Stimulated activated naive CD8-positive, alpha-beta T cell treated with anti-CD3 and anti-CD28 coated beads, Interleukin-15, Interleukin-2, amounts not matched to agents 100 ng/mL and 50 ng/mL, for 24 hours (primary cell): ENCODE results near the gene PCDH9.
"Not testable (repeated sequence)": the region's sequence is repeated elsewhere in the genome, so short reads cannot be mapped to it uniquely, and the experiment has no call there.

ENCODE experiments used
- H3K27ac Mint-ChIP-seq: one replicate; pipeline ENCODE4 v1.8.0; 2021; ENCODE audit warnings: mild to moderate bottlenecking, mixed read lengths
- H3K27me3 Mint-ChIP-seq: one replicate; pipeline ENCODE4 v1.8.0; 2021; ENCODE audit warnings: mixed read lengths
- H3K36me3 Mint-ChIP-seq: one replicate; pipeline ENCODE4 v1.8.0; 2021; ENCODE audit warnings: low read depth, mixed read lengths
- H3K4me1 Mint-ChIP-seq: one replicate; pipeline ENCODE4 v1.8.0; 2021; ENCODE audit warnings: low read depth, mixed read lengths
- H3K4me3 Mint-ChIP-seq: one replicate; pipeline ENCODE4 v1.8.0; 2021; ENCODE audit warnings: mild to moderate bottlenecking, mixed read lengths
- H3K9me3 Mint-ChIP-seq: one replicate; pipeline ENCODE4 v1.8.0; 2021; ENCODE audit warnings: mixed read lengths

Gene PCDH9

DNA sequence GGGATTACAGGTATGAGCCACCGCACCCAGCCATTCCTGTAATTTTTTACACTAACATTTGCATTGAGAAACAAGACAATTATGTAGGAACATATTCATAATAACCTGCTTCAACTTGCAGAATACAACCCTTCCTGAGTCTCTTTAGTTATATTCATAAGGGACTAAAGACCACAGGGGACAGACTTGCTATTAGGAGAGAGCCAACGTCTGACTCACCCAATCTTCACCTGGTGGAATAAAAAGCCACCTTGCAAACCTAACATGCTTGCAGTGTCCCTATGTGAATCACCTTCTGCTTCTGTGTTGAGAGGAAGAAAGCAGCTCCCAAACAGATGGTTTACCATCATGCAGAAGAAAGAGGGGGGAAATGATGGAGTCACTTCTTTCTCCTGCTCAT lies 456.1 kb downstream of the PCDH9 start:
- Mint-ChIP-seq H3K27ac (no peak overlapping the region), H3K36me3 (no peaks in the 10 kb centered on the region)

DNA sequence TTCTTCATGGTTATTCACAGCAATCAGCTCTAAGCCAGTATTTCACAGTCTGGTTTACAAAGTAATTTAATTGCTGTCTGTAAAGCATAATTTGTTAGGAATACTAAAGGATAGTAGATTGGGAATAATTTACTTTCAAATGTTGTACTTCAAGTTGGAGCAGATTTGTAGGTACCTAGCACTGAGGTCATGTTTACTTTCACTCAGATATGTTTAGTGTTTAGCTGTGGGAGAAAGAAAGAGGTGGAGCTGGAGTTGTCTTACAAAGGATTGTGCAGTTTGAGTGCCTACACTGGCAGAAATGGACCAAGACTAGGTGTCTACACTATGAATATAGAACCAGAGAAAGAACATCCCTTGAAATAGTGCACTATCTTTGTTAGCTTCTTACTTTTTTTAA lies 464.6 kb downstream of the PCDH9 start:
- Mint-ChIP-seq H3K27ac (no peak overlapping the region), H3K27me3 (no peaks in the 10 kb centered on the region), H3K36me3 (no peaks in the 10 kb centered on the region), H3K9me3 (peaks cover 17% of the 10 kb centered on the region), H3K4me3 (no peak overlapping the region), H3K4me1 (no peaks in the 10 kb centered on the region)

More for the DNA sequence above, 456.1 kb downstream of the PCDH9 start:
- Mint-ChIP-seq H3K4me1 (no peaks in the 10 kb centered on the region), H3K27me3 (no peaks in the 10 kb centered on the region), H3K4me3 (no peak overlapping the region), H3K9me3 (peaks cover 3% of the 10 kb centered on the region)

DNA sequence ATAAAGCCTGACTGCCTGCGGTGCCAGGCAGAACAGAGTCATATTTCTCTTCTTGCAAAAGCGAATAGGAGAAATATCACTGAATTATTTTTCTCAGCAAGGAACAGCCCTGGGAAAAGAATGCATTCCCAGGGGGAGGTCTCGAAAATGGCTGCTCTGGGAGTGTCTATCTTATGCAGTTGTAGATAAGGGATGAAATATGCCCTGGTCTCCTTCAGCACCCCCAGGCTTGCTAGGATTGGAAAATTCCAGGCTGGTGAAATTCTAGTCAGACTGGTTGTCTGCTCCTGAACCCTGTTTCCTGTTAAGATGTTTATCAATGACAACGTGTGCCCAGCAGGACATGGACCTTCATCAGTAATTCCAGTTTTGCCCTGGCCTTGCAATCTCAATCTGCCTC lies 469.5 kb downstream of the PCDH9 start:
- H3K4me3 Mint-ChIP-seq, H3K36me3 Mint-ChIP-seq, H3K4me1 Mint-ChIP-seq, H3K27me3 Mint-ChIP-seq, H3K27ac Mint-ChIP-seq: not testable (repeated sequence)
- H3K9me3 Mint-ChIP-seq = peaks cover 21% of the 10 kb centered on the region

DNA sequence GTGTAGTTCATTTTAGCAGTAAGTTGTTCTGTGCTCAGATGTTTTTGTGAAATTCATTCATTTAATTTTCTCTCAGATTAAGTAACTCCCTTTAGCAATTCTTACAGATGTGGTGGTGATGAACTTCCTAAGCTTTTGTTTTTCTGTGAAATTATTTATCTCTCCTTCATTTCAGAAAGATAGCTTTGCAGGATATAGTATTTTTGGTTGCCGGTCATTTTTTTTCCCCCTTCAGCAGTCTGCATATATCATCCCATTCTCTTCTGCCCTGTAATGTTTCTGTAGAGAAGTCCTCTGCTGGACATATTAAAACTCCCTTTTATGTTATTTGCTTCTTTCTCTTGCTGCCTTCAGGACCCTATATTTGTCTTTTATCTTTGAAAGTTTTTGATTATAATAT lies 470.2 kb downstream of the PCDH9 start:
- Mint-ChIP-seq H3K4me3 (no peak overlapping the region), H3K4me1 (no peaks in the 10 kb centered on the region), H3K36me3 (no peaks in the 10 kb centered on the region), H3K27ac (no peak overlapping the region), H3K27me3 (no peaks in the 10 kb centered on the region), H3K9me3 (peaks cover 21% of the 10 kb centered on the region)

DNA sequence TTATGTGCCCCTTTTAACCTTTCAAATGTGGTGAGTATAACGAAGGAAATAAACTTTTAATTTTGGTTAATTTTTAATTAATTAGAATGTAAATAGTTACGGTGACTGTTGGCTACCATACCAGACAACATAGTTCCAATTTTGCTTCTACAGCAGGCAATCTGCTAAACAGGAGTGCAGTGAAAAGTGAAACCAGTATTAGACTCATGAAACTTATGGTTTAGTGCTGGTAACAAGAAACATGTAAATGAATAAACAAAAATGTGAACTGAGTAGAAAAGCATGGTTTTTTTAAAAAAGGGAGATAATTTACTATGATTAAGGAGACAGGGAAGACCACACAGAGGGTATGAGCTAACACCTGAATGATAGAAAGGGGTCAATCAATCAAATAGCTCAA lies 478.4 kb downstream of the PCDH9 start:
- H3K27me3 Mint-ChIP-seq = no peaks in the 10 kb centered on the region
- no peak overlapping the region for H3K4me3 Mint-ChIP-seq
- no peaks in the 10 kb centered on the region for H3K4me1 Mint-ChIP-seq
- H3K36me3 Mint-ChIP-seq = peaks cover 4% of the 10 kb centered on the region
- H3K9me3 Mint-ChIP-seq = peaks cover 14% of the 10 kb centered on the region
- H3K27ac Mint-ChIP-seq = no peak overlapping the region

DNA sequence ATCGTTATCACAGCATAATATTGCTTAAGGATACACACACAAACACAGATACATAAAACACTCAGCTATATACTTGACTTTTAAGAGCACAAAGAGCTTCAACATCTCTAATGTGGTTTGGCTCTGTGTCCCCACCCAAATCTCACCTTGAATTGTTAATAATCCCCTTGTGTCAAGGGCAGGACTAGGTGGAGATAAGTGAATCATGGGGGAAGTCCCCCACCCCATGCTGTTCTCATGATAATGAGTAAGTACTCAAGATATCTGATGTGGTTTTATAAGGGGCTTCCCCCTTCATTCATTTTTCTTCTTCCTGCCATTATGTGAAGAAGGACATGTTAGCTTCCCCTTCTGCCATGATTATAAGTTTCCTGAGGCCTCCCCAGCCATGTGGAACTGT lies 481.4 kb downstream of the PCDH9 start:
- H3K36me3 Mint-ChIP-seq = peaks cover 4% of the 10 kb centered on the region
- no peaks in the 10 kb centered on the region for H3K4me1 Mint-ChIP-seq
- H3K27me3 Mint-ChIP-seq = no peaks in the 10 kb centered on the region
- H3K27ac Mint-ChIP-seq = no peak overlapping the region
- H3K4me3 Mint-ChIP-seq = no peak overlapping the region
- peaks cover 14% of the 10 kb centered on the region for H3K9me3 Mint-ChIP-seq

DNA sequence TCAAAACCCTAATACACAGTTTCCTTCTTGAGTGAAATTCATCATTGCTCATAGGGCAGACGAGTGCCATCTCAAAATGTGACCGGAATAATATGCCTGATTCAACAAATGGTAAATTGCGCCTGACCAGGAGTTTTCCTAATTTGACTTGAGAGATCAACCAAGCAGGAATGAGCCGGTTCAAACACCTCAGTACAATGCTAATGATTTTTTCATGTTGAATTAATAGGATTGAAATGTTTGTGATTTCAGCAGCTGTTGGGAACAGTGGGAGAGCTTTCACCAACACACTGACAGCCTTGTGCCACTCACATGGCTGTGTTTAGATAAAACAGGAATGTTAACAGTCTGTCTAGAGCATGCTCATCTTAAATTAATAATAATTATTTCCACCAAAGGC lies 484.8 kb downstream of the PCDH9 start:
- Mint-ChIP-seq H3K9me3 (peaks cover 9% of the 10 kb centered on the region), H3K27me3 (no peaks in the 10 kb centered on the region), H3K27ac (no peak overlapping the region), H3K4me3 (no peak overlapping the region), H3K36me3 (no peaks in the 10 kb centered on the region), H3K4me1 (no peaks in the 10 kb centered on the region)

DNA sequence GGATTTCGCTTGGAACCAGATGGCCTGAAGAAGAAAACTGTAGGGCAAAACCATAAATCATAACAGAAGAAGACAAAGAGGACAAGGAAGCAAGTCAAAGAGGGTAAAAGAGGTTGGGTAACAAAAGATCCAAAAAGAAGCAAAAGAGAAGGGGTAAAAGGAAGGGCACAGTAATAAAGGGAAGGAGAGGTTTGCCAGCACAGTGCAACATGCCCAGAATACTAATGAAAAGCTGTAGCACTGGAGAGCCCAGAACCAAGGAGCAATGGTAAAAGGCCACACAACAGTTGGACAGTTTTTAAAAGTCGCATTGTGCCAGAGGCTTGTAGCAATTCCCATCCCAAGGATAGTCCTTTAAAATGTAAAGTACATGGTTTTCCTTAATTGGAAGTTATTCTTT lies 506.6 kb downstream of the PCDH9 start:
- Mint-ChIP-seq H3K27me3 (no peaks in the 10 kb centered on the region), H3K4me1 (no peaks in the 10 kb centered on the region), H3K36me3 (no peaks in the 10 kb centered on the region), H3K27ac (no peak overlapping the region), H3K4me3 (no peak overlapping the region), H3K9me3 (no peaks in the 10 kb centered on the region)

DNA sequence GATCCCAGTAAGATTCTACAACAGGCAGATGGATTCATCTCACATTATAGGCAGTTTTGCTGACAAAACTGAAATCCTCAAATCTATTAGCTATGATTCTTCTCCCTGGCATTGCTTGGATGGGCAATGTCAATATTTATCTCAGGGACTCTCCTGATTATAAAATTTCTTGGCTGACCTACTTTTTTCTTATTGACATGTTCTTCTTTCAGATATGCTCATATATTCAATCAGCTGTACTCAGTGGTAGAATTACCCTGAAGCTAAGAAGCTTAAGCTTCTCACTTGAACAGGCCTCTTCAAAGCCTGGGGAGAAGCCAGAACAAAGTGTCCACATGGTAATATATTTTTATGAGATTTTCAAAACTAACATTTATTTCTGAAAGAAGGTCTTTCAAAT lies 513.6 kb downstream of the PCDH9 start:
- H3K4me1 Mint-ChIP-seq = no peaks in the 10 kb centered on the region
- no peaks in the 10 kb centered on the region for H3K27me3 Mint-ChIP-seq
- H3K36me3 Mint-ChIP-seq = no peaks in the 10 kb centered on the region
- no peak overlapping the region for H3K27ac Mint-ChIP-seq
- H3K9me3 Mint-ChIP-seq = no peaks in the 10 kb centered on the region
- no peak overlapping the region for H3K4me3 Mint-ChIP-seq

DNA sequence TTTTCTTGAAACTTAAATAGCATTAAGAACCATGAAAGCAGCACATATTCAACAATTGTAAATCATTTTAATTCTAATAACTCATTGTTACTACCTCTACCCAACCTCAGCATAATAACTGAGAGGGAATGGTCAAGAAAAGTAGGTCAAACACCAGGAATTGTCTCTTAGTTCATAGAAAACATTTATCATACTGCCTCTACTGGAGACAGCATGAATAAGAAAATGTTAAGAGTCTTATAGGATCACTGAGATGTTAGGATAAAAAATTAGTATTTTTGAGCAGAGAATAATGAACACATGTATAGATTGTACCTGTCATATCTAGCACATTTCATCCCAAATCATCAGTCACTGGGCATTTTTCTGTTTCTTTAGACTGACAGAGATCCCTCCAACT lies 515.3 kb downstream of the PCDH9 start:
- H3K27me3 Mint-ChIP-seq = no peaks in the 10 kb centered on the region
- H3K4me1 Mint-ChIP-seq = no peaks in the 10 kb centered on the region
- no peaks in the 10 kb centered on the region for H3K36me3 Mint-ChIP-seq
- no peaks in the 10 kb centered on the region for H3K9me3 Mint-ChIP-seq
- H3K4me3 Mint-ChIP-seq = no peak overlapping the region
- H3K27ac Mint-ChIP-seq = no peak overlapping the region

DNA sequence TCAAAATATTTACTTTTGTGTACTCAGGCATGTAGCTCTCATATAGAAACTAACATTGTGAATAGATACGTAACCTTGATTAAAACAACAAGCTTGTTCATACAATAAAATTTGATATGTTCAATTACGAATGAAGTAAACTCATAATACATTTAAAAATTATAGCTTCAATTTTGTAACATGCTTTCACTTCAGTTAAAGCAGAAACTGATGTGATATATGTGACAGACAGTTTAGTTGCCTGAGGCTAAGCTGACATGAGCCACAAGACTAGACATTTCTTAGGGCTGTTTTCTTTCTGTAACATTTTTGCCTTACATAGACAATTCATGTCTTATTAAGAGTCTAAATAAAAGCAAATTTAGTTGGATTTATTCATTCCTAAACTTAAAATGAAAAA lies 526.0 kb downstream of the PCDH9 start:
- H3K27ac Mint-ChIP-seq = no peak overlapping the region
- H3K4me3 Mint-ChIP-seq = no peak overlapping the region
- peaks cover 6% of the 10 kb centered on the region for H3K9me3 Mint-ChIP-seq
- no peaks in the 10 kb centered on the region for H3K36me3 Mint-ChIP-seq
- H3K4me1 Mint-ChIP-seq = no peaks in the 10 kb centered on the region
- H3K27me3 Mint-ChIP-seq = no peaks in the 10 kb centered on the region

DNA sequence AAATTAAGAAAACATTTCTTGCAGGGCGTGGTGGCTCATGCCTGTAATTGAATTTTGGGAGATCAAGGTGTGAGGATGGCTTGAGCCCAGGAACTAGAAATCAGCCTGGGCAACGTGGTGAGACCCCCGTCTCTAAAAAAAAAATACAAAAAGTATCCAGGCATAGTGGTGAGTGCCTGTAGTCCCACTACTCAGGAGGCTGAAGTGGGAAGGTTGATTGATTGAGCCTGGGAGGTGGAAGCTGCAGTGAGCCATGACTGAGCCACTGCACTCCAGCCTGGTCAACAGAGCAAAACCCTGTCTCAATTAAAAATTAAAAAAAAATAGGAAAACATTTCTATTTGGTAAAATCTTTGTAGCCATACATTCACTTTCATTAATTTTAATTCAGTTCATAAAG lies 526.5 kb downstream of the PCDH9 start:
- no peaks in the 10 kb centered on the region for H3K27me3 Mint-ChIP-seq
- H3K4me3 Mint-ChIP-seq = no peak overlapping the region
- H3K27ac Mint-ChIP-seq = no peak overlapping the region

DNA sequence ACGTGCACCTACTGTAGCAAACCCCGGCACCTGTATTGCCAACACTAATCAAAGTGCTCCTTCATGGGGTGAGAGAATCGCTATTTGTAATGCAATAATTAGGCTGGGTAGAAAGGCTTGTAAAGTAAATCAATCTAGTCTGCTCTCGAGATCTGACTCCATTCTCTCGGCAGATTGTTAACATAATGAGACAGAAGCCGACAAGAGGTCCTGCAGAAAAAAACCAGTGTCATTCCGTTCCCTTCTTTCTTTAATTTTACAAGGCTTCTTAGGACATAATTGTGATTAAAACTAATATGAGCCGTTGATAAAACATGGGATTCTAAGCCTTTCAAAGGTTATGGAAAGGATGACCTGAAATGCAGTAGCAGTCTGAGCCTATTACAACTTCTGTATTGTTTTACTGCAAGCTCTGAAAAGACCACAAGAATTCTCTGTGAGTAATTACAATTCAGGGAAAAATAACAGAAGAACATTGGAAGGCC lies 530.0 kb downstream of the PCDH9 start:
- no peaks in the 10 kb centered on the region for H3K4me1 Mint-ChIP-seq
- no peak overlapping the region for H3K4me3 Mint-ChIP-seq
- H3K27me3 Mint-ChIP-seq = no peaks in the 10 kb centered on the region
- no peaks in the 10 kb centered on the region for H3K9me3 Mint-ChIP-seq
- no peak overlapping the region for H3K27ac Mint-ChIP-seq
- no peaks in the 10 kb centered on the region for H3K36me3 Mint-ChIP-seq

More for the DNA sequence above, 526.5 kb downstream of the PCDH9 start:
- H3K9me3 Mint-ChIP-seq = peaks cover 2% of the 10 kb centered on the region
- no peaks in the 10 kb centered on the region for H3K4me1 Mint-ChIP-seq
- no peaks in the 10 kb centered on the region for H3K36me3 Mint-ChIP-seq

DNA sequence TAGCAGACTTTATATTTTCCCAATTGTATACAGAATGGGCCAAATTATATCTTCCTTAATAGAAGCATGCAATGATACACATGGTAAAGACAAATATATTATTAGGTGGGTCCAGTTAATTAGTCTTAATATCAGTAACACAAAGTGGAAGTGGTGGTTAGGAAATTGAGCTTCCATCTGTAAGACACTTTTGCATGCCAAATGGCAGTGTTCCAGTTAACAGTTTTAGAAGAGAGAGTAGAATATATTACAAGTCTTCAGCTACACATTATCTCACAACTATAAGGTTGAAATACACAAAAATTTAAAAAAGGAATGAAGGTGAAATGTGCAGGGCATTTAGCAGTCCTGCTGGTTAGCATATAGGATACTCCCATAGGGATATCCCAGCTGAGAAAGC lies 536.5 kb downstream of the PCDH9 start:
- H3K9me3 Mint-ChIP-seq = no peaks in the 10 kb centered on the region
- H3K36me3 Mint-ChIP-seq = no peaks in the 10 kb centered on the region

DNA sequence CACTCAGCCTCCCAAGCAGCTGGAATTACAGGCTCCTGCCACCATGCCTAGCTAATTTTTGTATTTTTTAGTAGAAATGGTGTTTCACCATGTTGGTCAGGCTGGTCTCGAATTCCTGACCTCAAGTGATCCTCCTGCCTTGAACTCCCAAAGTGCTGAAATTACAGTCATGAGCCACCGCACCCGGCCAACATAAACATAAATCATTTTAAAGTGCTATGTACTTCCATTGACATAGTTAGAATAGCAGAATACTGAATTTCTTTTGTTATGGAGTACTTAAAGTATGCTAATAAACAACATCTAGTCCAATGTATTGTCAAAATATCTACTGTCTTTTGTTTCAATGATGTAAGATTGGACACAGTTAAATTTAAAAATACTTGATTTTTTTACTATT lies 539.0 kb downstream of the PCDH9 start:
- Mint-ChIP-seq H3K27me3 (no peaks in the 10 kb centered on the region), H3K36me3 (no peaks in the 10 kb centered on the region), H3K27ac (no peak overlapping the region), H3K9me3 (peaks cover 5% of the 10 kb centered on the region), H3K4me1 (no peaks in the 10 kb centered on the region), H3K4me3 (no peak overlapping the region)

More for the DNA sequence above, 536.5 kb downstream of the PCDH9 start:
- Mint-ChIP-seq H3K27me3 (no peaks in the 10 kb centered on the region), H3K4me3 (no peak overlapping the region), H3K4me1 (no peaks in the 10 kb centered on the region), H3K27ac (no peak overlapping the region)

DNA sequence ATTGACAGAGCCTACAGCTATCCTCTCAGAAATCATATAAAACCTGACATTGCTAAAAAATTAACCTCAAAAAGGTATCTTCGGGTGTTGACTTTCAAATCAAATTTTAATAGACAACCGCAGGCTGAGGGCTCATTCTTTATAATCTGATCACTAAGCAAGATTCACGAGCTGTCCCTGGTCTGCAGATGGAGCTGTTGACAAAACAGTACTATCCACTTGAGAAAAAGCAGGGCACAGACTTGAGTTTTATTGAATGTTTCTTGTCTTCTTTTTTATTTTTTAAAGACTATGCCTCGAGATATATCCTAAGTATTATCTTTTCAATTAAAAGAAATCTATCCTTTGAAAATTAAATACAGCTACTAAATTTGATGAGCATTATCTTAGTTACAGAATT lies 540.5 kb downstream of the PCDH9 start:
- Mint-ChIP-seq H3K36me3 (no peaks in the 10 kb centered on the region), H3K27ac (no peak overlapping the region), H3K4me3 (no peak overlapping the region), H3K9me3 (peaks cover 13% of the 10 kb centered on the region), H3K27me3 (no peaks in the 10 kb centered on the region), H3K4me1 (no peaks in the 10 kb centered on the region)
